ENCODE data around the gene PTPRA. TPM values are rescaled to one million over a fixed set of nuclear protein-coding genes. Genes with fewer than 3 reads are reported as not detected.
A peak's percentile ranks its signal among the peaks of the same experiment; 100 is the strongest.

The PTPRA gene
- total and polyA plus RNA-seq, 2 of the 13 experiments (the other 11 are each of a cell fraction or from before 2014, with no cell fraction given) = 47.2 to 127 TPM

DNA sequence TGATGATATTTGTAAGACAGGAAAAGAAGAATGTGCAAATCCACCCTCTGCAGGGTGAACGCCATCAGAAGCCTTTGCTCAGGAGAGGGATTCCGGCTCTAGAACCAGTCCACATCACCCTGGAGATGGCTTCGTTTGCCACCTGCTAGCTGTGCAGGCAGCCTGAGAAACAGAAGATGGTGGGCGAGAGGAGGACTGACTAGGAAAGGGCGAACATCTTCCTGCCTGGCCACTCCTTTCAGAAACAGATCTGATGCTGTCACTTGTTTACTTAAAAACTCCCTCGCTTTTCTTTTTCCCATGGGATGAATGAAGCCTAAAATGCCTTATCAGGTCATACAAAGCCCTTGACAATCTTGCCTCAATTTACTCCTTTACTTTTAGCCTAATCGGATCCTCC lies 1.2 kb downstream of the PTPRA start (continued):
- TF ChIP-seq, protein P1, sequence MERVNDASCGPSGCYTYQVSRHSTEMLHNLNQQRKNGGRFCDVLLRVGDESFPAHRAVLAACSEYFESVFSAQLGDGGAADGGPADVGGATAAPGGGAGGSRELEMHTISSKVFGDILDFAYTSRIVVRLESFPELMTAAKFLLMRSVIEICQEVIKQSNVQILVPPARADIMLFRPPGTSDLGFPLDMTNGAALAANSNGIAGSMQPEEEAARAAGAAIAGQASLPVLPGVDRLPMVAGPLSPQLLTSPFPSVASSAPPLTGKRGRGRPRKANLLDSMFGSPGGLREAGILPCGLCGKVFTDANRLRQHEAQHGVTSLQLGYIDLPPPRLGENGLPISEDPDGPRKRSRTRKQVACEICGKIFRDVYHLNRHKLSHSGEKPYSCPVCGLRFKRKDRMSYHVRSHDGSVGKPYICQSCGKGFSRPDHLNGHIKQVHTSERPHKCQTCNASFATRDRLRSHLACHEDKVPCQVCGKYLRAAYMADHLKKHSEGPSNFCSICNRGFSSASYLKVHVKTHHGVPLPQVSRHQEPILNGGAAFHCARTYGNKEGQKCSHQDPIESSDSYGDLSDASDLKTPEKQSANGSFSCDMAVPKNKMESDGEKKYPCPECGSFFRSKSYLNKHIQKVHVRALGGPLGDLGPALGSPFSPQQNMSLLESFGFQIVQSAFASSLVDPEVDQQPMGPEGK (CRISPR knock-in tag; IDR thresholded peaks at IDR 0.05) = no peak
- TF ChIP-seq ZBTB14 (CRISPR knock-in tag; IDR thresholded peaks at IDR 0.05) (peak; percentile 21; the same call in 1 of the 2 replicates), BRD4 (CRISPR knock-in tag; IDR thresholded peaks at IDR 0.05) (no peak)

DNA sequence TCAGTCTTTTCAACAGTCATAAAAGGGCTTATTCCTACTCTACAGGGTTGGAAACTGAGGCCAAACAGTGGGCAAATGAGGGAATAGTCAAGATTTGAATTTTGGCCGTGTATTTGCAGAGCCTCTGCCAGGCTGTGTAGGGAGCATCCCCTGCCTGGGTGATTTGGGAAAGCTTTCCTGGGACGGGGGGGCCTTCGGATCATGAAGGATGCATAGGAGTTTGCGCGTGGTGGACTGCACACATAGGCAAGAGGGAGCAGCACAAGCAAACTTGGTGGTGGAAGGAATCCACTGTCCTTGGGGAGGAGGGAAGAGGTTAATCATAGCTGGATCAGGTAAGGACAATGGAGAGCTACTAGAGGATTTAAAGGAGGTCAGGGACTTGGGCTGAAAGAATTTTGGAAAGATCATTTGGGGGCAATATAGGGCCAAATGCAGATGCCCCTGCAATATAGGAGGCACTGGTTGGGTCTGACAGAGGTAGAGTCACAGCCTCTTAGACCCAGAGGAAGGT lies 2.5 kb downstream of the PTPRA start:
- POLR2A ChIA-PET = no interaction called here
- Histone ChIP-seq H3K27me3 (ENCODE audit: control insufficient read depth in 1 of 2, insufficient read depth in 2 of 2, low read length in 2 of 2) (peaks cover 0 to 17% of the 10 kb centered on the region in 2 experiments; a peak in 3 of 5 replicates), H3K9ac (ENCODE audit: insufficient read depth, low read depth, low read length) (no peak overlapping the region), H3K4me2 (ENCODE audit: low read depth, low read length) (peak overlapping the region; percentile 96), H3K36me3 (replicated peaks in 1 of 2; ENCODE audit: control insufficient read depth in 1 of 2, insufficient read depth in 2 of 2, low read length in 2 of 2) (peaks cover 0 to 3% of the 10 kb centered on the region in 2 experiments; a peak in 1 of 5 replicates), H3K4me1 (ENCODE audit: insufficient read depth, low read length) (peaks cover 45% of the 10 kb centered on the region), H3K79me2 (ENCODE audit: insufficient read depth, low read length) (peaks cover 63% of the 10 kb centered on the region), H4K20me1 (ENCODE audit: insufficient read depth, low read length) (peaks cover 9% of the 10 kb centered on the region; the same call in 1 of the 2 replicates), H3K4me3 (replicated peaks in 1 of 3; ENCODE audit: insufficient read depth in 1 of 3, low read depth in 2 of 3, low read length in 3 of 3) (no peak overlapping the region), H3K27ac (ENCODE audit: extremely low read length, insufficient read depth, low read length) (no peak overlapping the region), H2AFZ (ENCODE audit: low read length) (no peak overlapping the region), H3K9me3 (ENCODE audit: low read length) (no peaks in the 10 kb centered on the region)
- CTCF ChIA-PET (ENCODE audit: low intra/inter-chr PET ratio, low total read pairs) = no interaction called here
- in situ Hi-C loops (cut with HindIII; ENCODE audit: extremely low pct_ligation_motif_present, low pct_unique_long_range_greater_than_20kb) (no loop called here), intact Hi-C loops (cut with micrococcal nuclease; ENCODE audit: unreplicated experiment) (loop anchor here (10.0 kb wide), 1 partner anchor 69 kb away; no protein-coding TSS in a partner anchor)
- no peak for FAIRE-seq
- TF ChIP-seq ZNF562 (CRISPR knock-in tag; IDR thresholded peaks at IDR 0.05; ENCODE audit: borderline replicate concordance) = 0 out of 2 replicates have a peak, but pooled peaks have one; percentile 9
- no peak for TF ChIP-seq ZNF383 (CRISPR knock-in tag; IDR thresholded peaks at IDR 0.05; ENCODE audit: borderline replicate concordance)
- no peak for TF ChIP-seq TAF1 (CRISPR knock-in tag; IDR thresholded peaks at IDR 0.05)
- 0 out of 2 replicates have a peak, but pooled peaks have one; percentile 31 for TF ChIP-seq RBFOX2 (IDR thresholded peaks at IDR 0.05; ENCODE audit: low read depth, low read length)
- TF ChIP-seq POLR2G (IDR thresholded peaks at IDR 0.05; ENCODE audit: low read depth, low read length) = no peak
- no peak for TF ChIP-seq RNF2 (conservative IDR thresholded peaks at IDR 0.05; ENCODE audit: low read depth)
- TF ChIP-seq, protein P2, sequence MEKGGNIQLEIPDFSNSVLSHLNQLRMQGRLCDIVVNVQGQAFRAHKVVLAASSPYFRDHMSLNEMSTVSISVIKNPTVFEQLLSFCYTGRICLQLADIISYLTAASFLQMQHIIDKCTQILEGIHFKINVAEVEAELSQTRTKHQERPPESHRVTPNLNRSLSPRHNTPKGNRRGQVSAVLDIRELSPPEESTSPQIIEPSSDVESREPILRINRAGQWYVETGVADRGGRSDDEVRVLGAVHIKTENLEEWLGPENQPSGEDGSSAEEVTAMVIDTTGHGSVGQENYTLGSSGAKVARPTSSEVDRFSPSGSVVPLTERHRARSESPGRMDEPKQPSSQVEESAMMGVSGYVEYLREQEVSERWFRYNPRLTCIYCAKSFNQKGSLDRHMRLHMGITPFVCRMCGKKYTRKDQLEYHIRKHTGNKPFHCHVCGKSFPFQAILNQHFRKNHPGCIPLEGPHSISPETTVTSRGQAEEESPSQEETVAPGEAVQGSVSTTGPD (CRISPR knock-in tag; IDR thresholded peaks at IDR 0.05) = no peak
- BruUV-seq (replicated peaks) = no TSS peak
- DNase-seq (ENCODE audit: low spot score) = no peak
- WGBS (ENCODE audit: low lambda C conversion rate) = 91% methylated on average over 5 of the region's 5 CpGs
- ATAC-seq = no peak
